HG03039 (cell line): Measurements from ENCODE around the gene UBE2V1.

Experiments used
- ATAC-seq: cut with Tn5 transposase; IDR thresholded peaks from one replicate; pipeline ENCODE4 v1.9.1; 2021; ENCODE audit warnings: mild to moderate bottlenecking, moderate library complexity; ENCODE audit not compliant: unreplicated experiment

The UBE2V1 gene

GRCh38 chr20:50049442-50050026 lies 63.4 kb downstream of the UBE2V1 start:
- ATAC-seq = no peak

DNA sequence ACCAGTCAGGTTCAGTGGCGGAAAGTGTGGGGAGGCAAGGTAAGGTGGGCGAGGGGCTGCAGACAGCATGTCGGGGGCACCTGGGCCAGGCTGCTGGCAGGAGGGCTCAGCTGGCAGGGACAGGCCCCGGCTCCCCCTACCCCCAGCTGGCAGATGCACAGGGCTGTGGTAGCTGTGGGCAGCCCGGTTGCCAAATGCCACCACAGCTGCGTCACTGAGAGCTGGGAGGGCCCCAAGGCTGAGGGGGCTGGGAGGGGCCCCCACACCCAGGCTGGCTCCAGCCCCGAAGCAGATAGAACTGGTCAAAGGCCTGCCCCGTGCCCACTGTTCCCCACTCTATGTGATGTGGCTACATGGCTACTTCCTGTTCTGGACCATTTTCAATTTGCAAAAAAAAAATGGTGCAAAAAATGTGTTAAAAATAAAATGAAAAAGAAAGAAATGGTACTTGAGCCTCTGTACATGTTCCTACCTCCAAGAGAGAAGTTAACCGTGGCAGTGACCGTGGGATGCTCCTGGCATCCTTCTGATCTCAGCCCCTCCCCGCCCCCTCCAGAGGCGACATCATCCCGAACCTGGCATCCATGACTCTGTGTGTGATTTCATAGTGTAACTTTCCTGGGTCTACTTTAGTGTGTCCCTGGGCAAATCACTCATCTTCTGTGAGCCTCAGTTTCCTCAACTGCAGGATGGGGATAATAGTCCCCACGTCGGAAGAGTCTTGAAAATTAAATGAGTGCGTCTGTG lies 64.4 kb downstream of the UBE2V1 start:
- no peak for ATAC-seq

DNA sequence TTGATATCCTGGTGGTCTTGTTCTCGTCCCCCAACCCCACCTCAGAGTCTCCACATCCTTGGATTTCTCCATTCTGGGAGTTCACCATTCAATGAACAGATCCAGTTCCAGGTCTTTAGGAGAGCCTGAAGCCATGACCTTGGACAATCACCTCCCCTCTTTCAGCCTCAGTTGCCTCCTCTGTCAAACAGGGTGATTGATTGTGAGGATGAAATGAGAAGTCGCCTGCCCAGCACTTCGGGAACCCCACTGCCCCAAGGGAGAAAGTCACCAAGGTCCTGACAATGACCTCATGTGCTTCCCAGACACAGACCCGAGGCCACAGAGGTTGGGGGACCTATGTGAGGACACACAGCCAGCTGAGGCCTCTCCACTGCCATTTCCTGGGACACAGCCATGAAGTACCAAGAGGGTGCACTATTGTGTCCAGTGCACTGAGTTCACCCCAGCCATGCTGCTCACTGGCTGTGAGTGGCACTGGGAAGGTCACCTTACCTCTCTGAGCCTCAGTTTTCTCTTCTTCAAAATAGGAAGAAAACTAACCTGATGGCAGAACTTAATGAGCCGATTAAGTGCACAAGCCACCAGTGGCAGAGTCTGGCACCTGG lies 68.5 kb downstream of the UBE2V1 start:
- ATAC-seq = no peak

GRCh38 chr20:50043573-50044352 lies 69.2 kb downstream of the UBE2V1 start:
- no peak for ATAC-seq

DNA sequence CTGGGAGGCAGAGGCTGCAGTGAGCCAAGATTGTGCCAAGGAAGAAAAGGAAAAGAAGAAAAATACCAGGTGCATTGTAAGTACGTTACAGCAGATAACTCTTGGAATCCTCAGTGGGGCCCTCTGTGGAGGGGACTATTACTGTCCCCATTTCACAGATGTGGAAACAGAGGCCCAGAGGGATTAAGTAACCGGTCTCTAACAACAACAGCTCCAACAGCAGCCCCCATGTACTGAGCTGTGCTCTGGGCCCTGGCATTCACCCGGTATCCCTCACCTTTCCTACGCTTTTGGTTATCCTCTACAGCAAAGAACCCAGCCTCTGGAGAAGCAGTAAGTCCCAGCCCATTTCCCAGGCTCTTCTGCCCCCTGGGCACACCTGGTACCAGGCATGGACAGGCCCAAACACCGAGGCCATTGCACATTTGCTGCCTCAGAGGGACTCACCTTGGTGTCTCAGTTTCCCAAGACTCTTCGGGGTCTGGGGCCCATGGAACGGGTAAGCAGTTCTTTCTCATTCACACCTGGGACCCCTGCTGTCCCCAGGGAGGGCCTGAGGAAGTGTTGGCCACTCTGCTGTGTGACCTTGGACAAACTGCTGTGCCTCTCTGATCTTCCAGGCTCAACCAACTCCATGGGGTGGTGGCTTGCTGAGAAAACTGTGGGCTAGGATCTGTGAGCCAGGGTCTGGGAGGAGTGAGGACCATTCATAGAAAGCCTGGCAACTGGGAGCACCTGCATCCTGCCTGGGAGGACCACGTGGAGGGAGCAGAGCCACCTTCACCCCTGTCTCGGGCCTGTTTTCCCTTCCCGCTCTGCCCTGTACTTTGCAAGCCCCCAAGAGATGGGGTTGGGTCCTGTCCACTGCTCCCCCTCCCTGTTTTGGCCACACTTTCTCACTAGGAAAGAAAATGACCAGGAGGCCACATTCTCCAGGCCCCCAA lies 70.3 kb downstream of the UBE2V1 start:
- no peak for ATAC-seq

DNA sequence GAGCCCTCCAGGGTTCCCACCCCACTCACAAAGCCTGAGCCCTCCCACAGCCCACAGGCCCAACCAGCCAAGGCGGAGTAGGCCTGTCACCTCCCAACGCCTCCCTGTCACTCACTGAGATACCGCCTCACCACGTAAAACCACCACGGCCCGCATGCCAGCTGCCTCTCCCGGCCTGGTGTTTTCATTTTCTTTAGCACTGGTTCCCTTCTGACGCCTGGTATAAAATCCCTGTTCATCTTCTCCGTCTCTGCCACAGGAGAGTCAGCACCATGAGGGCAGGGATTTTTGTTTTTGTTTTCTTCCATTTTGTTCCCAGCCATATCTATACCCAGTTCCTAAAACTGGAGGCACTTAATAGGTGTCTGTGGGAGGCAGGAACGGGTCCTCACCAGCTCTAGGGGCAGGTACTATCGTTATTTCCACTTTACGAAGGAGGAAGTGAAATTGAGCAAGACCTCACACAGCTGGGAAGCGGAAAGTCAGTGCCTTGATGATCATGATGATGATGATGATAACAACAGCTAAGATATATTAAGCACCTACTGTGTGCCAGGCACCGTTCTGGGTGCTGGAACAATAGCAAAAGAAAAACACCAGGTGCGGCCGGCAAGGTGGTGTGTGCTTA lies 71.6 kb downstream of the UBE2V1 start:
- ATAC-seq = no peak

- no peak for ATAC-seq
These were observed 72.3 kb downstream of the UBE2V1 start for GRCh38 chr20:50040432-50041245.

- no peak for ATAC-seq
These were observed 73.1 kb downstream of the UBE2V1 start for GRCh38 chr20:50039706-50040431.

GRCh38 chr20:50038574-50038991 lies 74.4 kb downstream of the UBE2V1 start:
- no peak for ATAC-seq

- no peak for ATAC-seq
These were observed 74.8 kb downstream of the UBE2V1 start for GRCh38 chr20:50038169-50038568.

DNA sequence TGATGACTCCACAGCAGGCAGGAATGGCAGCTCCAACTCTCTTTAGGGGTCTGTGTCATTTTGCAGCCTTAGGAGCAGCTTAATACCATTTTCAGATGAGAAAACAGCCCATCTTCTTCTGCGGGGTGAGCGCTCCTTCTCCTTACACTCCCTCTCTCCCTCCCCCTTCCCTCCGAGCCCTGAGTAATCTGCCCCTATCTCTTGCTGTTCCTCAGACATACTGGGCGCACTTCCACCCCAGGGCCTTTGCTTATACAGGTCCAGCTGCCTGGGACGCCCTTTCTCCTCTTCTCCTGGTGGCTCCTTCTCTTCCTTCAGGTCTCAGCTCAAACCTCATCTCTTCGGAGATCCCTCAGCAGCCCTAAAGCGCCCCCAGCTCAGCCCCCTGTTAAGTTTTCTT lies 75.4 kb downstream of the UBE2V1 start:
- ATAC-seq = no peak

GRCh38 chr20:50037123-50037522 lies 75.8 kb downstream of the UBE2V1 start:
- no peak for ATAC-seq

DNA sequence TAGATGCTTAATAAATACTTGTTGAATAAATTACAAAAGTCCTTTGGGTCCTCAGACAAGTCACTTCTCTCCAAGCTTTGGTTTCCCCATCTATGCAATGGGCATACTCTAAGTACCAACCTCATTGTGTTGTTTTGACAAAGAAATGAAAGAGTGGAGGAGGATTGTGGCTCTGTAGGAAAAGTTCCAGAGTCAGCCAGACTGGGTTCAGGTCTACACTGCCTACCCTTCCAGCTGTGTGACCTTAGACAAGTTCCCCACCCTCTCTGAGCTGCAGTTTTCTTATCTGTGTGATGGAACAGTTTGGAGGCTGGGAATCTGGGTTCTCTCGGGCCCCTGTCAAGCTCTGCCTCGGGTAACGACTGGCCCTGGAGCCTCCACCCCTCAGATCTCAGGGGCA lies 76.2 kb downstream of the UBE2V1 start:
- ATAC-seq = no peak

DNA sequence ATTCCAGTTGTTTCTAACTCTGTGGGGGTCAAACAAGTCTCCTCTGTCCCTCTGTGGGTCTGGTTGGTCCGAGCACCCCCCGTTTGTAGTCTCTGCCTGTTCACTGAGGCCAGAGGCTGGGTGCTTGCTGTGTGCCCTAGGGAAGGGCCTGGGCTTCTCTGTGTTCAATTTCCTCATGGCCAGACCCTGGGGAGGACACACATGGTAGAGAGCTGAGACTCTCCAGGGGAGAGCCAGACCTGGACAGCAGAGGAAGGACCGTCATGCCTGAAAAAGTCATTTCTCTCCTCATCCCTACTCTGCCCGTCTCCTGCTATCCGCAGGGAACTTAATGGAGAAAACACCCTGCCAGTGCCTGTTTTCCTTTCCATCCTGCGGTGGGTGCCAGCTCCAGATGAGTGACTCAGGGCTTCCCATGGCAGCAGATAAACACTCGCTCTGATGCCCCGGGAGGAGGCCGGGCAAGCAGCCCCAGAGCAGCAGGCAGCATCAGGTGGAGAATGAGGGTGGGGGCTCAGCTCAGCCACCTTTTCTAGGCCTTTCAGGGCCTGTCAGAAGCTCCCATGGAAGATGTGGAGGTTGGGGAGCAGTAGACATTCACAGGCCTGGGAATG lies 78.3 kb downstream of the UBE2V1 start:
- ATAC-seq = no peak

DNA sequence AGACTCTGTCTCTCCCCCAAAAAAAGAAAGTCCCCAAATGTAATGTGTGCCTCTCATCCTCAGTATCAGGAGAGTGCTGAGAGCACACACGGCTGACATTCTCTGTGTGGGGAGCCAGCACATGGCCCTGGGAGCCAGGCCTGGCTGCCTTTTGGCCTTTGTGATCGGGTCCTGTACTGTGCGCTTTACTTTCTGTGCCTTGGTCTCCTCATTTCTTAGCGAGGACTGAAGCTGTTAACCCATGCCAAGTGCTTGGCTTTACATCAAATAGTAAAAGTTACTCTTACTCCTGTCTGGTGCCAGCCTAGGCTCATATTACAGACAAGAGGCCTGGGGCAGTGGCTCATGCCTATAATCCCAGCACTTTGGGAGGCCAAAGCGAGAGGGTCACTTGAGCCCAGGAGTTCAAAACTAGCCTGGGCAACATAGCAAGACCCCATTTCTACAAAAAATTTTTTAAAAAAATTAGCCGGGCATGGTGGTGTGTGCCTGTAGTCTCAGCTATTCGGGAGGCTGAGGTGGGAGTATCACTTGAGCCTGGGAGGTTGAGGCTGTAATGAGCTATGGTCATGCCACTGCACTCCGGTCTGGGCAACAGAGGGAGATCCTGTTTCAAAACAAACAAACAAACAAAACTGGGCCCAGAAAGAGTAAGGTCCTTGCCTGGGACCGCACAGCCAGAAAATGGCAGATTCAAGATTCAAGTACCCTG lies 79.8 kb downstream of the UBE2V1 start:
- ATAC-seq = no peak
